ENCODE data around the gene UBE2R2. TPM values are rescaled to one million over a fixed set of nuclear protein-coding genes. Genes with fewer than 3 reads are reported as not detected.

Gene UBE2R2
- total and polyA plus RNA-seq, 7 experiments from 2014 or later, result 16.9 to 40.8 (median 28.6) TPM

- ChIA-PET CTCF (no interaction called here), POLR2A (no interaction called here)
- peaks cover 8 to 55% (median 26%) of the 10 kb centered on the region in 5 donors for H3K36me3 Mint-ChIP-seq
- H3K27me3 Mint-ChIP-seq, result no peaks in the 10 kb centered on the region
- H3K4me3 Mint-ChIP-seq, result no peak overlapping the region
- Histone ChIP-seq H3K27ac (ENCODE audit: low read depth, low read length) (no peak overlapping the region), H3K4me1 (ENCODE audit: control insufficient read depth in 2 of 2, insufficient read depth in 2 of 2, low read length in 2 of 2) (no peaks in the 10 kb centered on the region), H3K4me3 (ENCODE audit: low read length) (no peak overlapping the region), H3K36me3 (ENCODE audit: control insufficient read depth in 2 of 3, insufficient read depth in 3 of 3, low read length in 3 of 3) (peaks cover 9 to 72% (median 13%) of the 10 kb centered on the region in 3 experiments), H3K9me3 (ENCODE audit: control insufficient read depth in 2 of 3, low read length in 3 of 3) (no peaks in the 10 kb centered on the region), H3K27me3 (ENCODE audit: control insufficient read depth in 2 of 2, insufficient read depth in 2 of 2, low read length in 2 of 2) (no peaks in the 10 kb centered on the region)
- intact Hi-C loops (cut with micrococcal nuclease), result no loop called here
- peaks cover 0 to 4% (median 0%) of the 10 kb centered on the region in 7 donors for H3K4me1 Mint-ChIP-seq
- ATAC-seq (no peak), DNase-seq (no peak)
- H3K9me3 Mint-ChIP-seq, result no peaks in the 10 kb centered on the region
- peak overlapping the region in 3 of 9 donors; percentile 2 to 65 (median 50) for H3K27ac Mint-ChIP-seq
These were observed 115.3 kb downstream of the UBE2R2 start for GRCh38 chr9:33932078-33932807.

DNA sequence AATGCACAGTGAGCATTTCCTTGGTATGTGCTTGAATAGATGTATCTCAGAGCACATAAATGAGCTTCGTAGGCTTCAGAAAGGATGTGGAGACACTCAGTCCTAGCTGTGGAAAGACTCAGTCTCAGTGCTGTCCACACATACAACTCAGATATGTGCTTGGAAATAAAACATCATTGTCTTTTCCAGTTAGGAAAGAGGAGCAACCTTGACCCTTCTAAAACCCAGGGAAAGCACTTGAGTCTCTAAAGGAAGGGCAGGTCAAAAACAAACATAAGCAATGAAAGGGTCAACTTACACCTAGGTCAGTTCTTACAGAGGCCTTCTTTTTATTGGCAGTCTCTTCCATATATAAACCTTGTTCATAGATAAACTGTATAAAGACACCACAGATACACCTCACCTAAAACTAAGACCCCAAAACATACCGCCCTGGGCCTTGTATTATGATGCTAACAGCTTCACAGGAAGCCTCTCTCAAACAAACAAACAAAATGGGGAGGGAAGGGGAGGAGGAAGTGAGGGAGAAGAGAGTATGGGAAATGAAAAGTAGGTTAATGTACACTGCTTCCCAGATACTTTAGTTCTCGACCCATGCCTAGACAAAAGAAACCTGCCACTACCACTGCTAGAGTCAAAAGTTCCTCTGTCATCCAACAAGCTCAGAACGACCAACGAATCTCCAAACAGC, 117.4 kb downstream of the UBE2R2 start:
- H3K27me3 ChIP-seq (ENCODE audit: control insufficient read depth in 2 of 2, insufficient read depth in 2 of 2, low read length in 2 of 2), result no peaks in the 10 kb centered on the region
- DNase-seq (no peak), ATAC-seq (no peak)
- Mint-ChIP-seq H3K4me1 (peaks cover 0 to 5% (median 0%) of the 10 kb centered on the region in 7 donors), H3K27me3 (no peaks in the 10 kb centered on the region), H3K27ac (peak overlapping the region in 2 of 9 donors; percentile 10 to 12), H3K9me3 (no peaks in the 10 kb centered on the region), H3K36me3 (peaks cover 8 to 54% (median 24%) of the 10 kb centered on the region in 5 donors), H3K4me3 (no peak overlapping the region)
- no peak overlapping the region for H3K27ac ChIP-seq (ENCODE audit: low read depth, low read length)
- no peaks in the 10 kb centered on the region for H3K4me1 ChIP-seq (ENCODE audit: control insufficient read depth in 2 of 2, insufficient read depth in 2 of 2, low read length in 2 of 2)
- H3K4me3 ChIP-seq (ENCODE audit: low read length), result no peak overlapping the region
- ChIA-PET POLR2A (interaction anchor here (1.4 kb wide), 1 partner anchor 10 kb away, joined by 3 read pairs; no protein-coding TSS in a partner anchor), CTCF (interaction anchor here (0.5 kb wide), 1 partner anchor 209 kb away, joined by 3 read pairs; no protein-coding TSS in a partner anchor)
- H3K36me3 ChIP-seq (ENCODE audit: control insufficient read depth in 2 of 3, insufficient read depth in 3 of 3, low read length in 3 of 3), result peaks cover 9 to 54% (median 13%) of the 10 kb centered on the region in 3 experiments
- intact Hi-C loops (cut with micrococcal nuclease), result no loop called here
- H3K9me3 ChIP-seq (ENCODE audit: control insufficient read depth in 2 of 3, low read length in 3 of 3), result no peaks in the 10 kb centered on the region

DNA sequence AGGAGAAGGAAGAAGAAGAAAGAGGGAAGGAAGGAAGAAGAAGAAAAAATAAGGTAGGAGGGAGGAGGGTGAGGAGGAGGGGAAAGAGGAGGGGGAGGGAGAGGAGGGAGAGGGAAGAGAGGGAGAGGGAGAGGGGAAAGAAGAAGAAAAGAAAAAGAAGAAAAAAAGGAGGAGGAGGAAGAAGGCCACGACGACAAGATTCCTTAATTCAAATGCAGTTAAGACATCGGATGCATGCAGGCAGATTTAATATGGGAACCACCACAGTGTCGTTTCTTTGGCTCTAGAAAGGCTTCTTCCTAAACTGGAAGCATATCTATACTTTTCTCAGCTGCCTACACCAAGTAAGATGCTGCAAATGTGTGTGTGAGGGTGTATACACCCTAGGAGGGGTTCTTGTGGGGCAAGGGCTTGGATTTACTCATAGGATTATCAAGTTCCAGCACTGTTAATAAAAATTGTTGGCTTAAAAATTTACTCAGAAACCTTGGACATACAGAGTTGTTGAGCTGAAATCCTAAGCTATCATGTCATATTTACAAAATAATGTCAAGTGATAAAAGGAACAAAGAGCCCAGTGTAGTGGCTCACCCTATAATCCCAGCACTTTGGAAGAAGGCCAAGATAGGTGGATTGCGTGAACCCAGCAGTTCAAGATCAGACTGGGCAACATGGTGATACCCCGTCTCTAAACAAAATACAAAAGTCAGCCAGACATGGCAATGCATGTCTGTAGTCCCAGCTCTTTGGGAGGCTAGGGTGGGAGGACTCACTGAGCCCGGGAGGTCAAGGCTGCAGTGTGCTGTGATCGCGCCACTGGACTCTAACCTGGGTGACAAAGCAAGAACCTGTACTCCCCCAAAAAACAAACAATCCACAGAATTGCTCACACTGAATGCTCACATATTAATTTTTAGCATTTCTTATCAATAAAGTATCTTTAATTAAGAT, 123.2 kb downstream of the UBE2R2 start:
- Histone ChIP-seq H3K36me3 (ENCODE audit: control insufficient read depth in 2 of 3, insufficient read depth in 3 of 3, low read length in 3 of 3) (peaks cover under 1 to 44% (median 10%) of the 10 kb centered on the region in 3 experiments), H3K4me3 (ENCODE audit: low read length) (no peak overlapping the region), H3K4me1 (ENCODE audit: control insufficient read depth in 2 of 2, insufficient read depth in 2 of 2, low read length in 2 of 2) (no peaks in the 10 kb centered on the region), H3K27ac (ENCODE audit: low read depth, low read length) (no peak overlapping the region), H3K27me3 (ENCODE audit: control insufficient read depth in 2 of 2, insufficient read depth in 2 of 2, low read length in 2 of 2) (no peaks in the 10 kb centered on the region), H3K9me3 (ENCODE audit: control insufficient read depth in 2 of 3, low read length in 3 of 3) (no peaks in the 10 kb centered on the region)
- CTCF ChIA-PET, result no interaction called here
- intact Hi-C loops (cut with micrococcal nuclease), result loop anchor here in 1 of 2 donors (1.0 kb wide), 1 partner anchor 15 kb away; no protein-coding TSS in a partner anchor
- H3K27me3 Mint-ChIP-seq, result no peaks in the 10 kb centered on the region
- H3K4me1 Mint-ChIP-seq, result peaks cover 0 to 5% (median 0%) of the 10 kb centered on the region in 7 donors
- peaks cover 9 to 50% (median 33%) of the 10 kb centered on the region in 5 donors for H3K36me3 Mint-ChIP-seq
- no peaks in the 10 kb centered on the region for H3K9me3 Mint-ChIP-seq
- H3K4me3 Mint-ChIP-seq, result no peak overlapping the region
- no peak overlapping the region for H3K27ac Mint-ChIP-seq
- DNase-seq (no peak), ATAC-seq (no peak)
- POLR2A ChIA-PET, result no interaction called here

DNA sequence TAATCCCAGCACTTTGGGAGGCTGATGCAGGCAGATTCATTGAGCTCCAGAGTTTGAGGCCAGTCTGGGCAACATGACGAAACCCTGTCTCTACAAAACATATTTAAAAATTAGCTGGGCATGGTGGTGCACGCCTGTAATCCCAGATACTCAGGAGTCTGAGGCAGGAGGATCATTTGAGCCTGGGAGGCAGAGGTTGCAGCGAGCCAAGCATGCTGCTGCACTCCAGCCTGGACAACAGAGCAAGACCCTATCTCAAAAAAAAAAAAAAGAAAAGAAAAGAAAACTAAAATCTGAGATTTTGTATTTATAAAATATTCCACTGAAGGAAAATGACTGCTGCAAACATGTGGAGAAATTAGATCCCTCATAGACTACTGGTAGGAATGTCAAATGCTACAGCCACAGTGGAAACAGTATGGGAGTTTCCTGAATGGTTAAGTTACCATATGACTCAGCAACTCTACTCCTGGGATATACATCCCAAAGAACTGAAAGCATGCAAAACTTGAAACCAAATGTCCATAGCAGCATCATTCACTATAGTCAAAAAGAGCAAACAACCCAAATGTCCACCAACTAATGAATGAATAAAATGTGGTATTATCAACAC, 125.6 kb downstream of the UBE2R2 start:
- Histone ChIP-seq H3K4me3 (ENCODE audit: low read length) (no peak overlapping the region), H3K4me1 (ENCODE audit: control insufficient read depth in 2 of 2, insufficient read depth in 2 of 2, low read length in 2 of 2) (no peaks in the 10 kb centered on the region), H3K27me3 (ENCODE audit: control insufficient read depth in 2 of 2, insufficient read depth in 2 of 2, low read length in 2 of 2) (no peaks in the 10 kb centered on the region), H3K36me3 (ENCODE audit: control insufficient read depth in 2 of 3, insufficient read depth in 3 of 3, low read length in 3 of 3) (peaks cover 0 to 49% (median 8%) of the 10 kb centered on the region in 3 experiments), H3K9me3 (ENCODE audit: control insufficient read depth in 2 of 3, low read length in 3 of 3) (no peaks in the 10 kb centered on the region), H3K27ac (ENCODE audit: low read depth, low read length) (no peak overlapping the region)
- ATAC-seq (no peak), DNase-seq (no peak)
- Mint-ChIP-seq H3K27me3 (no peaks in the 10 kb centered on the region), H3K4me1 (peaks cover 0 to 4% (median 0%) of the 10 kb centered on the region in 7 donors), H3K4me3 (no peak overlapping the region), H3K36me3 (peaks cover 9 to 58% (median 30%) of the 10 kb centered on the region in 5 donors), H3K9me3 (no peaks in the 10 kb centered on the region), H3K27ac (no peak overlapping the region)
- CTCF ChIA-PET, result no interaction called here
- POLR2A ChIA-PET, result interaction anchor here (0.5 kb wide), 1 partner anchor 56 kb away, joined by 3 read pairs; no protein-coding TSS in a partner anchor
- intact Hi-C loops (cut with micrococcal nuclease), result no loop called here

GRCh38 chr9:33943389-33943788, 126.4 kb downstream of the UBE2R2 start:
- Histone ChIP-seq H3K4me1 (ENCODE audit: control insufficient read depth in 2 of 2, insufficient read depth in 2 of 2, low read length in 2 of 2) (no peaks in the 10 kb centered on the region), H3K4me3 (ENCODE audit: low read length) (no peak overlapping the region), H3K36me3 (ENCODE audit: control insufficient read depth in 2 of 3, insufficient read depth in 3 of 3, low read length in 3 of 3) (peaks cover 0 to 54% (median 8%) of the 10 kb centered on the region in 3 experiments), H3K9me3 (ENCODE audit: control insufficient read depth in 2 of 3, low read length in 3 of 3) (no peaks in the 10 kb centered on the region), H3K27me3 (ENCODE audit: control insufficient read depth in 2 of 2, insufficient read depth in 2 of 2, low read length in 2 of 2) (no peaks in the 10 kb centered on the region), H3K27ac (ENCODE audit: low read depth, low read length) (no peak overlapping the region)
- ChIA-PET CTCF (interaction anchor here (0.7 kb wide), 1 partner anchor 41 kb away, joined by 3 read pairs; no protein-coding TSS in a partner anchor), POLR2A (no interaction called here)
- no peak for ATAC-seq
- Mint-ChIP-seq H3K36me3 (peaks cover 13 to 65% (median 35%) of the 10 kb centered on the region in 5 donors), H3K4me1 (peaks cover 0 to 4% (median 0%) of the 10 kb centered on the region in 7 donors), H3K27me3 (no peaks in the 10 kb centered on the region), H3K27ac (peak overlapping the region in 2 of 9 donors; percentile 29 to 61), H3K9me3 (no peaks in the 10 kb centered on the region), H3K4me3 (no peak overlapping the region)
- DNase-seq, result no peak
- intact Hi-C loops (cut with micrococcal nuclease), result no loop called here
